SK-N-SH treated with all-trans-retinoic acid at 6 μM for 48 hours (cell line): ENCODE measurements around the gene PHKG2.

Source experiments
- OSR1 ChIP-seq: fragments of 250-450 bp; sonication (Bioruptor Pico); IDR thresholded peaks from 2 replicates; pipeline ENCODE4 v1.8.0; 2022; ENCODE audit warnings: moderate library complexity, mild to moderate bottlenecking, inconsistent platforms
- PATZ1 ChIP-seq: fragments of 250-450 bp; sonication (Bioruptor Pico); IDR thresholded peaks from 2 replicates; pipeline ENCODE4 v1.8.0; 2020; ENCODE audit warnings: mild to moderate bottlenecking, moderate library complexity, borderline replicate concordance
- PPARA ChIP-seq: fragments of 250-450 bp; sonication (Bioruptor Pico); IDR thresholded peaks from 2 replicates; pipeline ENCODE4 v1.5.0; 2020; ENCODE audit warnings: mild to moderate bottlenecking, borderline replicate concordance
- TSHZ2 ChIP-seq: fragments of 250-450 bp; sonication (Bioruptor Pico); IDR thresholded peaks from 2 replicates; pipeline ENCODE4 v1.5.0; 2020; ENCODE audit warnings: mild to moderate bottlenecking, moderate library complexity
- ZFP30 ChIP-seq: fragments of 450-650 bp; formaldehyde crosslinking; IDR thresholded peaks from 2 replicates; pipeline ENCODE4 v1.5.0; 2022; ENCODE audit warnings: mild to moderate bottlenecking, moderate library complexity
- ZNF70 ChIP-seq: fragments of 450-650 bp; formaldehyde crosslinking; IDR thresholded peaks from 2 replicates; pipeline ENCODE4 v1.5.0; 2020; ENCODE audit warnings: mild to moderate bottlenecking, moderate library complexity
- ZNF8 ChIP-seq: fragments of 450-650 bp; formaldehyde crosslinking; IDR thresholded peaks from 2 replicates; pipeline ENCODE4 v1.5.0; 2020; ENCODE audit warnings: mild to moderate bottlenecking, moderate library complexity

GRCh38 chr16:30725418-30725792 lies 22.8 kb upstream of the PHKG2 start:
- no peak for TF ChIP-seq OSR1 (CRISPR knock-in tag)
- TF ChIP-seq PATZ1 (CRISPR knock-in tag), result no peak
- TF ChIP-seq ZNF8 (CRISPR knock-in tag), result no peak
- TF ChIP-seq TSHZ2 (CRISPR knock-in tag), result no peak
- no peak for TF ChIP-seq ZNF70 (CRISPR knock-in tag)
- TF ChIP-seq ZFP30 (CRISPR knock-in tag), result no peak
- TF ChIP-seq PPARA (CRISPR knock-in tag), result no peak
